8988T (cell line): Measurements from ENCODE around the gene SLC39A9.
"Not testable (repeated sequence)": the region's sequence is repeated elsewhere in the genome, so short reads cannot be mapped to it uniquely, and the experiment has no call there.

Experiments
- DNase-seq: peaks from one replicate; pipeline ENCODE4 v3.0.0; 2011

The SLC39A9 gene

GRCh38 chr14:69480136-69480535 lies 81.6 kb downstream of the SLC39A9 start:
- no peak for DNase-seq

GRCh38 chr14:69481815-69482568 lies 83.5 kb downstream of the SLC39A9 start:
- DNase-seq: no peak

- peak; percentile 72 for DNase-seq
Observed at GRCh38 chr14:69483765-69484443, 85.4 kb downstream of the SLC39A9 start.

- peak; percentile 81 for DNase-seq
Observed at GRCh38 chr14:69484444-69485314, 86.2 kb downstream of the SLC39A9 start, which contains the start of gene PLEKHD1. PLEKHD1 (plus strand) TSS chr14:69484728; CDS start chr14:69484966, 238 bp downstream.

- DNase-seq: no peak
Observed at GRCh38 chr14:69485315-69485660, 86.8 kb downstream of the SLC39A9 start.

- DNase-seq: no peak
Observed at GRCh38 chr14:69485701-69486100, 87.2 kb downstream of the SLC39A9 start.

GRCh38 chr14:69487226-69487625 lies 88.7 kb downstream of the SLC39A9 start:
- DNase-seq: no peak

GRCh38 chr14:69487771-69488170 lies 89.3 kb downstream of the SLC39A9 start:
- DNase-seq: no peak

- no peak for DNase-seq
Observed at GRCh38 chr14:69489495-69489894, 91.0 kb downstream of the SLC39A9 start.

GRCh38 chr14:69490219-69490918 lies 91.9 kb downstream of the SLC39A9 start:
- DNase-seq: no peak

GRCh38 chr14:69491193-69491592 lies 92.7 kb downstream of the SLC39A9 start:
- DNase-seq: no peak

- DNase-seq: no peak
Observed at GRCh38 chr14:69493038-69493437, 94.5 kb downstream of the SLC39A9 start.

- no peak for DNase-seq
Observed at GRCh38 chr14:69493791-69494190, 95.3 kb downstream of the SLC39A9 start.

- DNase-seq: no peak
Observed at GRCh38 chr14:69495341-69495921, 96.9 kb downstream of the SLC39A9 start.

- DNase-seq: not testable (repeated sequence)
Observed at GRCh38 chr14:69497866-69498265, 99.4 kb downstream of the SLC39A9 start.

GRCh38 chr14:69498286-69498685 lies 99.8 kb downstream of the SLC39A9 start:
- DNase-seq: not testable (repeated sequence)

- no peak for DNase-seq
Observed at GRCh38 chr14:69499436-69499835, 100.9 kb downstream of the SLC39A9 start.

- DNase-seq: no peak
Observed at GRCh38 chr14:69500096-69500495, 101.6 kb downstream of the SLC39A9 start.

GRCh38 chr14:69500736-69501135 lies 102.2 kb downstream of the SLC39A9 start:
- DNase-seq: no peak

- DNase-seq: no peak
Observed at GRCh38 chr14:69501423-69501838, 102.9 kb downstream of the SLC39A9 start.

GRCh38 chr14:69504775-69505174 lies 106.3 kb downstream of the SLC39A9 start:
- DNase-seq: no peak
